HG02623 (cell line): ENCODE results near the gene TMEM200B.
"Not testable (repeated sequence)": the region's sequence is repeated elsewhere in the genome, so short reads cannot be mapped to it uniquely, and the experiment has no call there.

Source experiments
- ATAC-seq: cut with Tn5 transposase; IDR thresholded peaks from one replicate; pipeline ENCODE4 v1.9.1; 2021; ENCODE audit warnings: moderate library complexity; ENCODE audit not compliant: unreplicated experiment

TMEM200B gene

GRCh38 chr1:29123887-29124365 lies at the start of gene TMEM200B:
TMEM200B (minus strand) TSS chr1:29123903; CDS start chr1:29121828, 2,075 bp downstream.
- ATAC-seq = no peak

- ATAC-seq = no peak
These were observed 48.8 kb upstream of the TMEM200B start for GRCh38 chr1:29172415-29172939.

GRCh38 chr1:29171521-29171920 lies 47.8 kb upstream of the TMEM200B start:
- no peak for ATAC-seq

- ATAC-seq = no peak
These were observed 47.4 kb upstream of the TMEM200B start for GRCh38 chr1:29171089-29171488.

GRCh38 chr1:29169976-29170375 lies 46.3 kb upstream of the TMEM200B start:
- no peak for ATAC-seq

- no peak for ATAC-seq
These were observed 44.2 kb upstream of the TMEM200B start for GRCh38 chr1:29167904-29168303.

GRCh38 chr1:29166291-29166878 lies 42.7 kb upstream of the TMEM200B start:
- no peak for ATAC-seq

GRCh38 chr1:29164588-29164987 lies 40.9 kb upstream of the TMEM200B start:
- no peak for ATAC-seq

- ATAC-seq = no peak
These were observed 38.9 kb upstream of the TMEM200B start for GRCh38 chr1:29162476-29163138.

- no peak for ATAC-seq
These were observed 38.3 kb upstream of the TMEM200B start for GRCh38 chr1:29162025-29162424.

- no peak for ATAC-seq
These were observed 36.1 kb upstream of the TMEM200B start for GRCh38 chr1:29159773-29160172.

GRCh38 chr1:29157269-29157601 lies 33.5 kb upstream of the TMEM200B start:
- ATAC-seq = no peak

- no peak for ATAC-seq
These were observed 33.0 kb upstream of the TMEM200B start for GRCh38 chr1:29156543-29157268.

GRCh38 chr1:29152046-29152805 lies 28.5 kb upstream of the TMEM200B start:
- no peak for ATAC-seq

- not testable (repeated sequence) for ATAC-seq
These were observed 26.6 kb upstream of the TMEM200B start for GRCh38 chr1:29150346-29150745.

- ATAC-seq = no peak
These were observed 25.2 kb upstream of the TMEM200B start for GRCh38 chr1:29148656-29149491.

- no peak for ATAC-seq
These were observed 22.2 kb upstream of the TMEM200B start for GRCh38 chr1:29145739-29146437.

- no peak for ATAC-seq
These were observed 20.5 kb upstream of the TMEM200B start for GRCh38 chr1:29144178-29144577.

- no peak for ATAC-seq
These were observed 19.0 kb upstream of the TMEM200B start for GRCh38 chr1:29142714-29143113.
